Measurements from ENCODE around the gene DNM1.

The DNM1 gene

DNA sequence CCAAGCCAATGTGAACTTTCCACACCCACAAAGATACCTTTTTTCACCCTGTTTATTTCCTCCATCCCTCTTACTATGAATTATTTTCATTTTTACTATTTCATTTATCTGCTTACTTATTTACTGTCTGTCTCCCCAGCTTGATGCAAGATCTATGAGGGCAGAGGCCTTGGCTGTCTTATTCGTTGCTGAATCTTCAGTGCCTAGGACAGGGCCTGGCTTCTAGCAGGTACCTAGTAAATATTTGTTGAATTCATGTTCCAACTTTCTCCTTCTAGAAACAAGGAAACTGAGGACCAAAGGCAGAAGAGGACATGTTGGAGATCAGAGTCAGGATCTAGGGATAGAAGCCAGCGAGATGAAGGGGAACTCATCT, 543 bp upstream of the DNM1 start:
- peak overlapping the region; percentile 24 for H3K4me3 ChIP-seq (ENCODE audit: low read depth, low read length)
- DNase-seq (ENCODE audit: low read depth): no peak

DNA sequence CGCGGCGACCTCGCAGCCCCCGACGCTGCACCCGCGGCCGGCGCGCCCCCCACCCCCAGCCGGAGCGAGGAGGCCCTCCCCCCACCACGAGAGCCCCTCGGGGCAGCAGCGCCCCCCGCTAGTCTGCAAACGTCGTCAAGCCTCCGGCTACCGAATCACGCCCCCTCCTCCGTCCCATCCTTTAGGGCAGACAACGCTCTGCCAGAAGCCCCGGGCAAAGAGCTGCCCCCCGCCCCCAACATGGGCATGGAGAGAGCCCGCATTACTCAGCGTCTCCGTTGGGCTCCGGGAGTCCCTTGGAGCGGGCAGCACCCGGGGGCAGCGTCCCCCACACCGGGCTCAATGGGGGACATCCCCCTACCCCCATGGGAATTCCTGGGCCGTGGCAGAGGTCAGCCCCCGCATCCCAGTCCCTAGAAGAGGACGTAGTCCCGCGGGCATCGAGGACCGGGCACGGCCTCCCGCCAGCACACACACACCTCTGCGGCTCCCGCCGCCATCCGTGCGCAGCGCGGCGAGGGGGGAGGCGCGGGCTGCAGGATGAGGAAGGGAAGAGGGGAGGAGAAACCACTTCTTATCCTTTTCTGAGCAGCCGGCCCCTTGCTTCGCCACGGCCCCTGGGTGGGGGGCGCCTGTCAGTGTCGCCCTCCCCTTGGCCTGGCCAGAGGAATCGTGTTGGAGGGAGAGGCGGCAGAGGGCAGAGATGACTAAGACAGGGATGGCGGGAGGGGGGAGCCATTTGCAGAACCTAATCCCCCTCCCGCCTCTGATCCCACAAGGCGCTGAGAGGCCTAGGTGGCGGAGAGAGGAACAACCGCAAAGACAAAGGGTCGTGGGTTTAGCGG, 750 bp downstream of the DNM1 start:
- DNase-seq (ENCODE audit: low read depth): no peak
- H3K4me3 ChIP-seq (ENCODE audit: low read depth, low read length): peak overlapping the region; percentile 80

DNA sequence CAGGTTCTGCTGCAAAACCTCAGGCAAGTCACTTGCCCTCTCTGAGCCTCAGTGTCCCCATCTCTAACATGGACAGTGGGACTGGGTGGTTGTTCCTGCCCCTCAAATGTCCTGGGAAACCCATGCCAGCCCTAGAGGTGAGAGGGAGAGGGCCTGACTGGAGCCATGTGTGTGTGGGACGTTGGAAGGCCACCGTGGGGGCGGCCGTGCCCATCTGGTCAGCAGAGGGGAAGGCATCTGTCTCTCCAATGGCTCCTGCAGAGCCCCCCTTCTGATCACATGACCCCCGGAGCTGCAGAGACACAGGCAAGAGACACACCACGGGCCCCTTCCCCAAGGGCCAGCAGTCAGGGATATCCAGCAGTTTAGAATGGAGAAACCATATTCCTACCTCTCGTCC, 1.7 kb downstream of the DNM1 start:
- DNase-seq (ENCODE audit: low read depth): no peak
- H3K4me3 ChIP-seq (ENCODE audit: low read depth, low read length): peak overlapping the region; percentile 80

DNA sequence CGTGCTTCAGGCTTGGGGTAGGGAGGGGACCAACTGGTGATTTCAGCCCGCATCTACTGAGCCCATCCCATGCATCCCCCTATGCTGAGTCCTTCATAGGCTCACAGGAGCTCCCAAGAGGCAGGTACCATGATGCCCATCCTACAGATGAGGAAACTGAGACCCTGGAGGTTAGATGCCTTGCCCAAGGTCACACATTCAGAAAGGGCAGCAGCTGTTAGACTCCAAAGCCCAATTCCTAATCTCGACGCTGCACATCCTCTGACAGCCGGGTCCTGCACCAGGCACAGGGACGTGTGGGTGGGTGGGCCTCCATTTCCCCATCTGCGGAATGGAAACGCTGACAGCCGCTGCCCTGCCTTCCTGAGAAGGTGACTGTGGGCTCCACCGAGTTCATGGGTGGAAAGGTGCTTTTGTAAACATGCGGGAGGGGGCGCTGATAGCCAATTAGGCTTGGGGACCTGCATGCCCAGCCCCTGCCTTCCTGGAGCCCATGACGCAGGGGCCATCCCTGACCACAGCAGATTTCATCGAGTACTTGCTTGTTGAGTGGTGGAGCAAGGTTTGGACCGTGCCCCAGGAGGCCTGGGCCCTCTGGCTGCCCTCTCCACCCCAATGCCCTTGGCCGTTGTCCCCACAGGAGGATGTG, 2.2 kb downstream of the DNM1 start:
- no peak overlapping the region for H3K4me3 ChIP-seq (ENCODE audit: low read depth, low read length)
- DNase-seq (ENCODE audit: low read depth): no peak

DNA sequence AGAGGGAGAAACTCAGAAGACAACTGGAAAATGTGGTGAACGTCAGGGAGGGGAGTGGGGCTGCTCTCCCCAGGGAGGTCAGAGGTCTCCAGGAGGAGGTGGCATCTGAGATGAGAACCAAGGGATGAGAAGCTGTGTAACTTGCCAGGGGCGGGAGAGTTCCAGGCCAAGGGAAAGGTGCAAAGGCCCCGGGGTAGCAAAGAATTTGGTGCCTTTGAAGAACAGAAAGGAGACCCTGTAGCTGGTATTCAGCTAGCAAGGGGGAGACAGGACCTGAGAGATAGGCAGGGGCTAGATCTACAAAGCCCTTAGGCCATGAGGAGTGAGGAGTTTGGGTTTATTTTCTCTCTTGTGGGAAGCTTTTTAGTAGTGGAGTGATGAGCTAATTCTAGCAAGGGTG, 3.3 kb downstream of the DNM1 start:
- no peak overlapping the region for H3K4me3 ChIP-seq (ENCODE audit: low read depth, low read length)
- no peak for DNase-seq (ENCODE audit: low read depth)

DNA sequence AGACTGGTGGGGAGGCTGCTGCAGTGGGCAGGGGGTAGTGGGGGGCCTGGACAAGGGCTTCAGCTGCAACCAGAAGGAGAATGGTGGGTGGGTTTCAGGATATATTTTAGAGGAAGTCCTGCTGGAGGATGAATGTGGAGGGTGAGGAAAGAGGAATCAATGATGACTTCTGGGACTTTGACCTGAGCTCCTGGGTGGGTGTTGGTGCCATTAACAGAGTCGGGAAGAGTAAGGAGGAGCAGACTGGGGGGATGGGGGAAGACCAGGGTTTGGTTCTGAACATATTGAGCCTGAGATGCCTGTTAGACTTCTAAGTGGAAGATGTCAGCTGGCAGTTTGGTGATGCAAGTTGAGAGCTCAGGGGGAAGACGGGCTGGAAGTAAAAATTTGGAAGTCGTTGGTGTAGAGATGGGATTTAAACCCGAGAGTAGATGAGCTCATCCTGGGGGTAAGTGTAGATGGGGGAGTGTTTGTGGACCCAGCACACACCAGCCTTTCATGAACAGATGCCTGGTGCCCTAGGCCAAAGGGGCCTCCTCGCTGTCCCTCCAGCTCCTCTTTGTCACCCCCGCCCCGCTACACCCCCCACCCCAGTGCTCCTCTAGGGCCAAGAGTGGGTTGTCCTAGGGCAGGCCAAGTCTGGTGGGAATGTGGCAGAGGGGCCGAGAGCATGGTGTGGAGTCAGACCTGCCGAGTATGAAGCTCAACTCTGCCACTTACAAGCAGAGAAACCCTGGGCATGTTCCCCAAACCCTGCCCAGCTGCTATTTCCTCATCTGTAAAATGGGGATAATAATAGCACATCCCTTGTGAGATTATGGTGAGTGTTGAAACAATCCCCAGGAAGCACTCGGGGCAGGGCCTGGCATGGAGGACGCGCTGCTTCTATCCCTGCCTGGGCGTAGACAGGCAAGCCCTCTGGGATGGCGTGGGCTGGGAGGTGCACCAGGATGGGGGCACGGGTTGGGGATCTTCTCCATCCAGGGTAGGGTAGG, 4.0 kb downstream of the DNM1 start:
- H3K4me3 ChIP-seq (ENCODE audit: low read depth, low read length): no peak overlapping the region

DNA sequence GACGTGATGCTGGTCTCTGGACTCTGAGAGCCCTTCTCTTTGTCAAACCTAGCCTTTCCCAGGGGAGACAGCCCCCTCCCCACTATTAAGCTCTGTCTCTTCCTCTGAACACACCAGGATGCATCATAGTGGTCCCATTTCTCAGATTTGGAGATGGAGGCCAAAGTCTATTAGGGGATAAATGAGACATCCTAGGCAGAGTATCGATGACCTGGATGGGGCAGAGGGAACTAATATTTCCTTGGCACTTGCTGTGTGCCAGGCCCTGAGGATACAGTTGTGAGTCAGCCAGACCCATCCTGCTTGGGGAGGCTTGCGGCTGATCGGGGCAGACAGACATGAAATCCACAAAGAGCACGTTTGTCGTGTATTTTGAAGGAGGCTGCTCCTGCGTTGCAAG, 5.2 kb downstream of the DNM1 start:
- DNase-seq (ENCODE audit: low read depth): no peak
- H3K4me3 ChIP-seq (ENCODE audit: low read depth, low read length): no peak overlapping the region

More for the DNA sequence above, 4.0 kb downstream of the DNM1 start:
- DNase-seq (ENCODE audit: low read depth): no peak

DNA sequence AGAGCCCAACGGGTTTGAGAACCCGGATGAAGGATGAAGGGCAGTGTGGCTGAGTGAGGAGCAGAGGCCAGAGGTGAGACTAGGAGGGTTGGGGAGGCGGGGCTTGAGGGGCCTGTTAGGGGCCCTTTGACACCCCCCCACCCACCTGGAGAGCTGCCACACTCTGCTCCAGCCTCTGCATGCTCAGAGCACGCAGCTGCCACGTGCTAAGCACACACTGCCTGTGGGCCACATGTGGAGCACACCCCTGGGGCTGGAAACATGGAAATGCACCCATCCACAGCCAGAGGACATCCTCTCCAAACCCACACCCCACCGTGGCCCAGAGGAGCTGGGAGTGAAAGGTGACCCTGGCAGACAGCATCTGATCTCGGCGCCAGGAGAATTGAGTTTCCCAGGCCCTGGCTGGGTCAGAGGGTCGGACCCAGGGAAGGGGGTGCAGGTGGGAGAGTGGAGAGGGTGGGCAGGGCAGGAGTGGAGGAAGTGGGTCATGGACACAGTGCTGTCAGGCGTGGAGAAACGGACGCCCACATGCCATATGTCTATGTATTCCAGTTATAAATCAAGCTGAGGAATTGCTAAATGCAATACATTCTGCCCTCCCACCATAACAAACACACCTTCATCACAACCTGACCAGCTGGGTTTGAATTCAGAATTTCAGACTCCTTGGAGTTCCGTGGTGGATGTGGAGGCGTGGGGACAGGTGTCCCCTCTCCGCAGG, 5.9 kb downstream of the DNM1 start:
- DNase-seq (ENCODE audit: low read depth): no peak
- no peak overlapping the region for H3K4me3 ChIP-seq (ENCODE audit: low read depth, low read length)

DNA sequence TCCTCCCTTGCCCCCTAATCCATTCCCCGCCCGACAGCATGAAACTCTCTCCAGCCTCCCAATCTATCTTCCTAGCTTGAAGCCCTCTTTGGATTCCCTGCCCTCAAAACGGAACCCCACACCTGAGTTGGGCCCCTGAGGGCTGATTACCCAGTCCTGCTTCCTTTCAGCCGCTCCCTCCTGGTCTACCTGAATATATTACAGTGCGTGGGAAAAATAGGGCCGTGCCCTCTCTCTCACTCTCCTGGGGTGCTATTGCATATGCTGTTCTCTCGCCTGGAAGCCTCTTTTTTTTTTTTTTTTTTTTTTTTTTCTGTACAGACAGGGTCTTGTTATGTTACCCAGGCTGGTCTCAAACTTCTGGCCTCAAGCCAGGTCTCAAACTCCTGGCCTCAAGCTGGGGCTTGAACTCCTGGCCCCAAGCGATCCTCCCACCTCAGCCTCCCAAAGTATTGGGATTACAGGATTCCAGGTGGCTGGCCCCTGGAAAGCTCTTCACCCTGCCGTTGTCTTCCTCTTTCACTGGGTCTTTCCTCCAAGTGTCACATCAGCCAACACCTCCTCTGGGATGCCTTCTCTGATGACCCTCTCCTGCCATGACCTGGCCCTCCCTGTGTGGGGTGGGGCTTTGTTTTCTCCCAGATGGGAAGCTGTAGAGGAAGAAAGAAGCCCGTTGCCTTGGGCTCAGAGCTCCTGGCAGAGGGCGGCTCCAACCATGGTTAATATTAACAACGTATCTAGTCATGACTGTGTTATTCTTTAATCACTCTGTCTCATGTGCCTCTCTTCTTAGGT, 8.2 kb downstream of the DNM1 start:
- H3K4me3 ChIP-seq (ENCODE audit: low read depth, low read length): no peak overlapping the region
- DNase-seq (ENCODE audit: low read depth): no peak

DNA sequence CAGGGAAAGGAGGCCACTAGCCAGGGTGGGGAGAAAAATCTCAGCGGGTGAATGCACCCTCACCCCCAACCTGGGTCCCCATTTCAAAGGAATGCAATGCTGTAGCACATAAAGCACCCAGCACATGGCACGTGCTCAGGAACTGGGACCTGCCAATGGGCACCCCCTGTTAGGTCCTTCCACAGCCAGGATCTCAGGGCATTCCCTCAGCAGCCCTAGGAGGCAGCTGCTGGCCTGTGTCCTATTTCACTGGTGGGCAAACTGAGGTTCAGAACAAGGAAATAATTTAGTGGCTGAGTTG, 8.8 kb downstream of the DNM1 start:
- DNase-seq (ENCODE audit: low read depth): no peak
- H3K4me3 ChIP-seq (ENCODE audit: low read depth, low read length): no peak overlapping the region

DNA sequence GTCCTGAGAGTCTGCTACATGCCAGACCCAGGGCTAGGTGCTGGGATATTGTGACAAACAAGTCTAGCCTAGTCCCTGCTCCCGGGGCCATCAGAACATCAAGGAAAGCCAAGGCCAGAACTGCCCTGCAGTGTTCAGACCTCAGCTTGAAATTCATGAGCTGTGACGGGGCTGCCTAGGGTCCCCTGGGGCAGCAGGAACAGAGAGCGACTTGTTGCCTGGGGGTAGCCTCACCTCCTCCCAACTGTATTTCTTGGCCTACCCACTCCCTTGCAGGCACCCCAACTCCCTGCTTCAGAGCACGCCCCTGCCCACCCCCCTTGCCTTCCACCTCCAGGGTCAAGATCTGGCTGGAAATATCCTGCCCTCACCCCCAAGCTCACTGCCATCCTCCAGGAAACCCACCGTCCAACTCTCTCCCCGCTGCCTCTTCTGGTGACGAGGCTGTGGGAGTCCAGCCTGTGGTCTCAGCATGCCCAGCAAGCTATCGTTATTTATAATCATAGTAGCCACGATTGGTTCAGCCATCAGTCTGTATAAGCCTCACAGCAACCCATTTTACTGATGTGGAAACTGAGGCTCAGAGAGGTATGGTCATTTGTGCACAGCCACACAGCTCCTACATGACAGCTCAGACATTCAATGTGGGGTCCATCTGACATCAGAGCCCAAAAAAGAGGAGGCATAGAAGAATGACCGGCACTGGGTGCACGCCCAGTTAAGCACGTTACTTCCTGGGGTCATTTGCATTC, 10.7 kb downstream of the DNM1 start:
- H3K4me3 ChIP-seq (ENCODE audit: low read depth, low read length): no peak overlapping the region
- no peak for DNase-seq (ENCODE audit: low read depth)

DNA sequence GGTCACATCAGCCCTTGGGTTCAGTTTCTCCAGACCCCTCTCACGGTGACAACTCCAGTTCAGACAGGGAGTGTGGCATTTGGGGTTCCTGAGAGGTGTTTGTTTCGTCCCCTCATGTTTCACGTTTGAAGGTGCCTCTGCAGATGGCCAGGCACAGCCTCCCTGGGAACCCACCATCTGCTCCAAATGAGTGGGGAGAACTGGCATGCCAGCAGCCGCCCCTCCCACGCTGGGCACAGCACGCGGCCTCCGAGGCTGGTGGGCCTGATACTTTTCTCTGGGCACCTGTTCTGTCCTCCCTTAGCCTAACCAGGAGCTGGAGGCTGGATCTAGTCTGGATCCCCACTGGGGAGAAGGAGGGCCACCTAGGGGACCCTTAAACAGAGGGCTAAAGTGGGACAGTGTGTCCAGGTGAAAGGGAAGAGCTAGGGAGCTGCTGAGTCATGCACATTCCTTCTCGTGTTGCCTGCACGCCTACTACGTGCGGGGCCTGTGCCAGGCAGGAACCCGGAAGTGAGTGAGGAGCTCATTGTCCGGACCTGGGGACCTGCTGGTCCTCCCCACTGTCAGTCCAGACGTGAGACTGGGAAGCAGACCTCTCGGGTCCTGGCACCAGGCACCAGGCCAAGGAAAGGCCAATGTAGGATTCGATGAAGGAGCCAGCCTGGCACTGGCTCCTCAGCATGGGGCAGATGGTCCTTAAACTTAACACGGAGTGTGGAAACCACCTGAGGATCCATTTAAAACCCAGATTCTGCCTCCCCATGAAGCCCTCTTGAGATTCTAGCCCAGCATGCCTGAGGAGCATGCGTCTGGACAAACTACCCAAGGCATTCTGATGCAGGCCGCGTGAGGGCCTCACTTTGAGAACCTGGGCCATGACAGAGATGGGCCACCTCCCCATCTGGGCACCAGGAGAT, 11.7 kb downstream of the DNM1 start:
- H3K4me3 ChIP-seq (ENCODE audit: low read depth, low read length): no peak overlapping the region
- DNase-seq (ENCODE audit: low read depth): no peak

DNA sequence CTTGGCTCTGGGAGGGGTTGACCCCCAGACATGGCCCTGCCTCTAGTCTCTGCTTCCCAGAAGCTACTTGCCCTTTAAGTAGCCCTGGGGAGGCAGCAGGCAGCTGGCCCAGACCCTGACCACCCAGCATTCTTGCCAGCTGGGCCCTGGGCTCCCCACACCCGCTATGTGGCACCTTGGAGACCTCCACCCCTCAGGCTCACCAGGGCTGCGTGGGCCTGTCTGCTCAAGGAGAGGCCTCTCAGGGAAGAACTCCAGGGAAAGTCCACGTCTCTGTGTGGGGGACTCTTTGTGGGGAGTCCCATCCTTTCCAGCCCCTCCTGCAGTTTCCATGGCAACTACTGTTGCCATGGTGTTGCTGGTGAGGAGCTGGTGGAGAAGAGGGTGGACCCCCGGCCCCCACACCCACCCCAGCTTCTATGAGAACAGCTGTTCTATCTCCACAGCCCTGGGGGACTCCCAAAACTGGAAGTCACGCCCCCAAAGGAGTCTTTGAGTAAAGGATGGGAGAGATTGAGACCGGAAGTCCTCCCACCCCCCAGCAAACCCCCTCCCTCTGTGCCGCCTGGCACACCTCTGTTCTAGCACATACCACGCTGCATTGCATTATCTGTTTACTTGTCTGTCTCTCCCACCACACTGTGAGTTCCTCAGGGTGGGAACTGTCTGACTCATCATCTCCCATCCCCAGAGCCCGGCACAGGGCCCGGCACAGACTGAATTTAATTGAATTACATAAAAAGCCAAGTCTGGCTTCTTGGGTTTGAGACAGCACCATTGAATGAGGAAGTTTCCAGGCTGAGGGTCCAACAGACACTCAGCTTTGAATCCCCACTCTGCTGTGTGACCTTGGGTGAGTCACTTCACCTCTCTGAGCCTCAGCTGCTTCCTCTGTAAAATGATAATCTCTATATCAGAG, 12.6 kb downstream of the DNM1 start:
- no peak overlapping the region for H3K4me3 ChIP-seq (ENCODE audit: low read depth, low read length)
- peak; percentile 66 for DNase-seq (ENCODE audit: low read depth)

DNA sequence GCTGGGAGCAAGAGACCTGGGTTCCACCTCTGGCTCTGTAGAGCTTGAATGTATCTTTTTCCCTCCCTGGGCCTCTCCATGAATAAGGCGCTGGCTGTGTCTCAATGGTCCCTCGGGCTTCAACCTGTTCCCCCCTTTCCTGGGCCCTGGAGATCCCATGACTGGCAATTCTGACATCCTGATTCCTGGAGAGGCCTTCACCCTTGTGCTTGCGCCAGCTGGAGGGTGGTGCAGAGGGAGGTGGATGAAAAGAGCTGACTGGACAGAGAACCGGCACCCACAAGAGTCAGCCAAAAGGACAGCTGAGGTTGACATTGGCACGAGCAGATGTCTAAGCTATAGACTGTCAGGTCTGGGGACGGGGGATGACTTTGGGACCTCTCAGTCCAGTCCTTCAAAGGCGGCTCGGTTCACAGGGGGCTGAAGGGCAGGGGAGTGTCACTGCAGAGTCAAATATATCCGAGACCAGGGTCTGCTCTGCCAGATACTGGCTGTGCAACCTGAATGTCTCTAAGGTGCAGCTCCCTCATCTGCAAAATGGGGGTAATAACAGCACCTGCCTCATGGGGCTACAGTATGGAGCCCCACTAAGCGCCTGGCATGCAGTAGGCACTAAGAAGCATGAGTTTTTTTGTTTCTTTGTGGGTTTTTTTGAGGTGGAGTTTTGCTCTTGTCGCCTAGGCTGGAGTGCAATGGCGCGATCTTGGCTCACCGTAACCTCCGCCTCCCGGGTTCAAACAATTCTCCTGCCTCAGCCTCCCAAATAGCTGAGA, 13.8 kb downstream of the DNM1 start:
- no peak overlapping the region for H3K4me3 ChIP-seq (ENCODE audit: low read depth, low read length)
- no peak for DNase-seq (ENCODE audit: low read depth)

DNA sequence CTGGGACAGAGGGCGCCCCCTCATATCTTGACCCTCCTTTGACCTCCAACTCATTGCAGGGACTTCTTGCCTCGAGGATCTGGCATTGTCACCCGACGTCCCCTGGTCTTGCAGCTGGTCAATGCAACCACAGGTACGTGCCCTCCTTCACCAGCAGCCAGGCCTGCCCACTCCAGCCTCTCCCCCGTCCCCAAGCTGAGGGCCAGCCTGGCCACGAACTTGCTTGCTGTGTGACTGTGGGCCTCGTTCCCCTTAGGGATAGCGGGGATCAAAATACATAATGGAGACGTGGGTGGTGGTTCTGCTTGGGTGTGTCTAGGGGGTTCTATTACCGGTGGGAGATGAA, 15.0 kb downstream of the DNM1 start:
- no peak for DNase-seq (ENCODE audit: low read depth)
- H3K4me3 ChIP-seq (ENCODE audit: low read depth, low read length): peak overlapping the region; percentile 21

Data from skeletal muscle cell (primary cell).